Daoy (cell line): ENCODE measurements around the gene GOLGA6L10. TPM values are rescaled to one million over a fixed set of nuclear protein-coding genes. Genes with fewer than 3 reads are reported as not detected.
A peak's percentile ranks its signal among the peaks of the same experiment; 100 is the strongest.
"Not testable (repeated sequence)": the region's sequence is repeated elsewhere in the genome, so short reads cannot be mapped to it uniquely, and the experiment has no call there.

Experiments used
- DNase-seq: peaks from one replicate; pipeline ENCODE4 v3.0.0-alpha.2; 2015; ENCODE audit warnings: low read depth
- total RNA-seq: library from RNA; depleted of rRNA; stranded (reverse); fragments of >200 nt; shearing (Covaris generic); gene quantifications from 2 replicates; pipeline ENCODE4 v1.2.3, GENCODE V29; 2014

GOLGA6L10 gene
- total RNA-seq, 1 experiment from 2014 or later: 0.74 TPM

GRCh38 chr15:82342632-82343374 lies 6.5 kb downstream of the GOLGA6L10 start:
- not testable (repeated sequence) for DNase-seq

- DNase-seq: not testable (repeated sequence)
Measured at GRCh38 chr15:82338573-82338972, 10.7 kb downstream of the GOLGA6L10 start.

- DNase-seq: not testable (repeated sequence)
Measured at GRCh38 chr15:82338053-82338452, 11.2 kb downstream of the GOLGA6L10 start.

- not testable (repeated sequence) for DNase-seq
Measured at GRCh38 chr15:82337051-82337450, 12.2 kb downstream of the GOLGA6L10 start.

GRCh38 chr15:82336180-82336647 lies 13.1 kb downstream of the GOLGA6L10 start:
- DNase-seq: peak; percentile 48

- DNase-seq: not testable (repeated sequence)
Measured at GRCh38 chr15:82335006-82335405, 14.3 kb downstream of the GOLGA6L10 start.

GRCh38 chr15:82334554-82334932 lies 14.7 kb downstream of the GOLGA6L10 start:
- not testable (repeated sequence) for DNase-seq

GRCh38 chr15:82333603-82334553 lies 15.4 kb downstream of the GOLGA6L10 start:
- not testable (repeated sequence) for DNase-seq

GRCh38 chr15:82332711-82333602 lies 16.3 kb downstream of the GOLGA6L10 start:
- DNase-seq: not testable (repeated sequence)

- not testable (repeated sequence) for DNase-seq
Measured at GRCh38 chr15:82331576-82332304, 17.5 kb downstream of the GOLGA6L10 start.

GRCh38 chr15:82330921-82331320 lies 18.4 kb downstream of the GOLGA6L10 start:
- not testable (repeated sequence) for DNase-seq

- not testable (repeated sequence) for DNase-seq
Measured at GRCh38 chr15:82329039-82329438, 20.2 kb downstream of the GOLGA6L10 start.

- DNase-seq: not testable (repeated sequence)
Measured at GRCh38 chr15:82327372-82327771, 21.9 kb downstream of the GOLGA6L10 start.

GRCh38 chr15:82326896-82327295 lies 22.4 kb downstream of the GOLGA6L10 start:
- DNase-seq: not testable (repeated sequence)

- not testable (repeated sequence) for DNase-seq
Measured at GRCh38 chr15:82325646-82326045, 23.6 kb downstream of the GOLGA6L10 start.

GRCh38 chr15:82324831-82325230 lies 24.4 kb downstream of the GOLGA6L10 start:
- not testable (repeated sequence) for DNase-seq

- not testable (repeated sequence) for DNase-seq
Measured at GRCh38 chr15:82322488-82322887, 26.8 kb downstream of the GOLGA6L10 start.

GRCh38 chr15:82320861-82321260 lies 28.4 kb downstream of the GOLGA6L10 start:
- DNase-seq: not testable (repeated sequence)

GRCh38 chr15:82319522-82320278 lies 29.6 kb downstream of the GOLGA6L10 start:
- not testable (repeated sequence) for DNase-seq

- DNase-seq: not testable (repeated sequence)
Measured at GRCh38 chr15:82318281-82318680, 31.0 kb downstream of the GOLGA6L10 start.
